GM08714 (cell line): Measurements from ENCODE around the gene BPIFB2.

Experiments used
- H3K4me3 ChIP-seq: fragments of 200-500 bp; sonication (Bioruptor generic); 2 replicates; pipeline ENCODE4 v1.5.1; 2014; ENCODE audit warnings: mild to moderate bottlenecking, low read length, inconsistent platforms
- ZNF274 ChIP-seq: IDR thresholded peaks from 2 replicates; pipeline ENCODE4 v1.6.1; 2012; ENCODE audit warnings: mild to moderate bottlenecking, low read depth, low read length

The BPIFB2 gene

DNA sequence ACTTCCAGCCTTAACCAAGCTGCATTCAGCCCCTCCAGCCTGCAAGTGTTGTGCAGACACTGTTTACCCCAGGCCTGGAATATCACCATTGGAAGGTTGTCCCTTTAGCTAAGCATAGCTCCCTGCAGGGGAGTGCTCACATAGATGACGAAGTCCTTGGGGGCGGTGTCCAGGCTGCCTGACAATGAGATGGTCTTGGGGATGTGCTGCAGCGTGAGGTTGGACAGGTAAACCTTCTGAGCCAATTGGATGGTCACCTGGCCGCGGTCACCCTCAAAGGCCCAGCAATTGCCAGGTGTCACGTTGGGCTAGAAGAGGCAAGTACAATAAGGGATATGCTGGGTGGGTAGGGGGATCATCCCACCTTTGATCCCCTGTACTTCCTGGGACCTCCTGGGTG lies 21.9 kb upstream of the BPIFB2 start:
- no peak overlapping the region for H3K4me3 ChIP-seq
- no peak for TF ChIP-seq ZNF274

DNA sequence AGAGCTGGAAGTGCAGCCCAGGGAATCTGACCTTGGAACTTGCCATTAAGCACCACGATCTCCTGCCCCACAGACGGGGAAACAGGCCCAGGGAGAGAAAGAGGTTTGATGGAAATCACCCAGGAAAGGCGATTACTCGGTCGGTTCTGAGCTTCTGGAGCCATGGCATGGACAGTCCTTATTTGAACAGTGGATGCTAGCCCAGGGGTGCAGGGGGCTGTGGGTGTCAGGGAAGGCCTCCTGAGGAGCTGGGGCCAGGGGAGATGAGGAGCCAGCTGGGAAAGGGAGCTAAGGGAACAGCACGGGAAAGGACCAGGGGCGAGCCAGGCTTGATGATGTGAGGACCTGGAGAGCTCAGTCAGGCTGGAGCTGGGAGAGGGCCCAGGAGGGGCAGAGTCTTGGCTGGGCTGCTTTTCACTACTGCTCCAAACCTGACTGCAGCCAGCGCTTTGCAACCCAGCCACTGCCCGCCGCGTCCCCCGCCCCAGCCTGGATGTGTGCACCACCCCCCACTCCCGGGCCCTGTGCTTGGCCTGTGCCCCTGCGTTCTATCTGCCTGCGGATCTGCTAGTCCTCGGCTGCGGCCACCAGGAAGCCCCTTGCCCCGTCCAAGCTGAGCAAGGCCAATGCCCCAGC lies 21.1 kb upstream of the BPIFB2 start:
- no peak for TF ChIP-seq ZNF274
- H3K4me3 ChIP-seq: no peak overlapping the region

DNA sequence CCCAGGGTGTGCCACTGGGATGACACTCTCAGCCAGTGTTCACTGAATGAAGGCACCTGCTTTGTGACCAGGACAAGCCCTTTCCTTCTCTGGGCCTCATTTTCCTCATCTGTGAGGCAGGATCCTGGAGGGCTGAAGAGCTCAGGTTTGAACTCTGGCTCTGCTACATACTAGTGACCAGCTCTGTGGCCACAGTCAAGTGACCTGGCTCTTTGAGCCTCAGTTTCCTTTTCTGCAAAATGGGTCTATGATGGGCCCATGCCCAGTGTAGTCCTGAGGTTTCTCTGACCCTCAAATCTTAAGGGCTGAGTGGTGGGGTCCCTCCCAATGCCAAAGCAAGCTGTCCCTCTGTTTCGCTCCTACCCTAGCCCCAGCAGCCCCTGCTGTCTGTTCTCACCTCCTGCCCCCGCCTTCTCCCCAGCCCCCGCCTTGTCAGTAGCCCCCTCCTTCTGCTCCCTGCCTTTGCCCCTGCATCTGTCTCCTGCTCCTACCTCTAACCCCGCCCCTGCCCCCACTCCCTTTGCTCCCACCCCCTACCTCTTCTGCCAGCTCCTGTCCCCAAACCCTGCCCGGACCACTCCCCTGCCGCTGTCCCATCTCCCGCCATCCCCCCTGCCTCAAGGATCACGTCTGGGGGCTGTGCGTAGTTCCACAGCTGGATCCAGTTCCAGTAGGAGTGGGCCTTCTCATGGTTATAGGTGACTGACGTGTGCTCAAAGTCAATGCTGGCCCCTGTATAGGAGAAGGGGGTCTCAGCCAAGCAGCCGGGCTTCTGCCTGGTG lies 20.3 kb upstream of the BPIFB2 start:
- TF ChIP-seq ZNF274: no peak

DNA sequence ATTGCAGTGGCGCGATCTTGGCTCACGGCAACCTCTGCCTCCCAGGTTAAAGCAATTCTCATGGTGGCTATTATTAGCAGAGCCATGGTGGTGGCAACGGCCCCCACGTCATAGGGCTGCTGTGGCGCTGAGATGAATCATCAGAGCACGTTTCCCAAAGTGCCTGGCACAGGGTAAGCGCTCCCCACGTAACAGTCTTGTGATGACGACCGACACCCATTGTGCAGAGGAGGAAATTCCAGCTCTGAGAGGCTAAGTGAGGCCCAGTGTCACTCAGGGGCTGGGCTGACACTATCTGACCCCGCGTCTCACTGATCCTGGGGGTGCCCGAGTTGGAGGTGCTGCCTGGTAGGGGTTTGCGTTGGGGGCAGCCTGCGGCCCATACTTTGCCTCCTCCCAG lies 19.5 kb upstream of the BPIFB2 start:
- no peak for TF ChIP-seq ZNF274
- no peak overlapping the region for H3K4me3 ChIP-seq

More for the DNA sequence above, 20.3 kb upstream of the BPIFB2 start:
- no peak overlapping the region for H3K4me3 ChIP-seq

DNA sequence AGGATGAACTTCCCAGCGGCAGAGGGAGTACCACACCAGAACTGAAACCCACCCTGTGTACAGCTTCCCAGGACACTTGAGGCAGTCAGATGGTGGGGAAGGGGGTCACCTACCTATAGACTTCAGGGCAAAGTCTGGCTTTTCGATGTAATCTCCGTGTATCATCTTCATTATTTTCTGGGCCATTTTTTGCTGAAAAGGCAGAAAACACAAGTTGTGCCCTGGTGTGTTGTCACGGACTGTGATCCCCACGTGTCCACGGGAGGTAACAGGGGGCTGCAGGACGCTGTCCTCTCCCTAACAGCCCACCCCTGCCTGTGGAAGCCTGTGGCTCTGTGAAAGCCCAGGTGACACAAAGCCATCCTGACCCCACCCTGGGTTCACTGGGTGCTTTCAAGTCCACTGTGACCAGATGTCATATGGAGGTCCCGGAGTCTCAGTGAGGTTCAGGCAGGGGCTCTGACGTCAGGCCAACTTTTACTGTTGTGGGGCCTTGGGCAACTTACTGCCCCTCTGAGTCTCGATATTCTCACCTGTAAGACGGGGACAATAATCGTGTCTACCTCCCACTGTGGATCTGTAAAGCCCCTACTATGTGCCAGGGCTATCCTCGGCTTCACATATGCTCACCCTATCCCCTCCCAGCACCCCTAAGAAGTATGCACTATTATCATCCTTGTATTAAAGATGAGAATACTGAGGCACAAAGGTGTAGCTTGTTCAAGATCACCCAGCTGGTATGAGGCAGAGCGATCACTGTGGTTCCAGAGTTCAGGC lies 17.8 kb upstream of the BPIFB2 start:
- TF ChIP-seq ZNF274: no peak
- no peak overlapping the region for H3K4me3 ChIP-seq

DNA sequence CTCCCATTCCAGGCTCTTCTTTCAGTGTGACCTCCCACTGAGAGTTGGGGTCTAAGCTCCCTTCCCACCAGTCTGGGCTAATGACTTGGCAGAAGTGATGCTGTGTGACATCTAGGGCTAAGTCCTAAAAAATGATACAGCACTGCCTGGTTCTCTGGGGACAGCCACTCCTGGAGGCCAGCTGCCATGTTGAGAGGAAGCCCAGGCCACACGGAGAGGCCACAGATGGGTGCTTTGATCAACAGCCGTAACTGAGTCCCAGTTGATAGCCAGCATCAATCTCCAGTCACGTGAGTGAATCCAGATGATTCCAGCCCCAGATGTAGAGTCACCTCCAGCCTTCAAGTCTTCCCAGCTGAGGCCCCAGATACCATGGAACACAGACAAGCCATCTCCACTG lies 17.1 kb upstream of the BPIFB2 start:
- no peak for TF ChIP-seq ZNF274
- no peak overlapping the region for H3K4me3 ChIP-seq

DNA sequence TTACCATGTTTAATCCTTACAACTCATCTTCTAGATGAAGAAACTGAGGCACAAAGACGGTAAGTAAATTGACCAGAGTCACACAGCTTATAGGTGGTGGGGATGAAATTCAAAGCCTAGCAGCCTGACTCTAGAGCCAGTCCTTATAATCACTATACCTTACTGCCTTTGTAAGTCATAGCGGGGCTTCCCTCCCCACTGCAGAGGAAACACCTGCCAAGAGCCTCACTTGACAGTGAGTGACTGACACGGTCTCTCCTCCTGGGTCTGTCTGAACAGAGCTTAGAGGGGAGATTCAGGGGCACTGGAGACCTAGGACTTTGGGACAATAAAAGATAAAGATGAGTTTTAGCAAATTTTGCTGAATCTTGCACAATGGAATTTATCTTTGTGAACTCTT lies 16.1 kb upstream of the BPIFB2 start:
- no peak for TF ChIP-seq ZNF274
- no peak overlapping the region for H3K4me3 ChIP-seq

DNA sequence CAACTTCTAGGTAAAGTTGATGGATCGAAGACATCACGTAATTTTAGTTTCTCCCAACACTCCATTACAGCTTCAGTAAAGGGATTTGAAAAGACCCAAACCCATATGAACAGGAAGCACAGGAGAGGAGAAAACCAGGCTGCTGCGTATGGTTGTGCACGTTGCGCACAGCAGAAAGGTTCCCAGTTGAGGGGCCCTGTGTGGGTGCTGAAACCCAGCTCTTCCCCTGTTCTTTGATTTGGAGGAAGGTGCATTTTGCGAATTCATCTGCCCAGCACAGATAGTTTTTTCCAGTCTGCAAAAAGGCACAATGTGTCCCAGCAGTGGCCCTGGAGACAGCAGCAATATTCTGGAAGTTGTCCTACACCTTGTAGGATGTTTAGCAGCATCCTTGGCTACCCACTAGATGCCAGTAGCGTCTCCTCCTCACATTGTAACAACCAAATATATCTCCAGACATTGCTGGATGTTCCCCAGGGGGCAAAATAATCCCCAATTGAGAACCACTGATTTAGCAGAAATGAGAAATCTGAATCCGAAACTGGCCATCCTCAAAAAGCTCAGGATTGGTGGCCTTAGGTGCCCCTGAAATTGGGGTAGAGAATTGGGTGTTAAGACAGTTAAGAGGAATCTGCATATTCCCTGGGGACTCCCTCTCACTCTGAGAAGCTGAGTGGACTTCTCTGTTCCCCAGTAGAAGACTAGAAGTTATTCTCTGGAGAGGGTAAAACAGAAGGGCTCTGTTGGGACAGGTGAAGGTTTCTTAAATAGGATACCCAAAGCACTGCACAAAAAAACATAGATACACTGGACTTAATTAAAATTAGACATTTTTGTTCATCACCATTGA lies 15.5 kb upstream of the BPIFB2 start:
- H3K4me3 ChIP-seq: no peak overlapping the region
- no peak for TF ChIP-seq ZNF274

DNA sequence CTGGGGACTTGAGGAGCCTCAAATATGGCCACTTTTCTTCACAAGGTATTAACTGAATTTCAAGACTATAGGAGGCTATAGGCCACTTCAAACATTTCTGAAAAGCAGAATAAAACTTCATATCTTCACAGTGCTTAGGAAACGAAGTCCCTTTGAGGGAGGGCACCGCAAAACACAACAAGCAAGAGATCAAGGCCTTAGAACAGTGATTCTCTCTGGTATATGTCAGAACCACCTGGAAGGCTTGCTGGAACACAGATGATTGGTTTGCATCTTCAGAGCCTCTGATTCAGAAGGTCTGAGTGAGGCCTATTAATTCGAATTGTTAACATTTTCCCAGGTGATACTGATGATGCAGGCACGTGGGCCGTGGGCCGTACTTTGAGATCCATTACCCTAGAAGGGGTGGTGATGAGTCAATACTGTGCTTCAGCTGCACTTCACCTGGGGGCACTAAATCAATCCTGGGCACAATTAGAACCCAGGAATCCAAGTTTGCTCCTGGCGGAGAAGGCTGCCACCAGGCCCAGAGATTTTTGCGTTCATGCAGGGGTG lies 13.9 kb upstream of the BPIFB2 start:
- no peak overlapping the region for H3K4me3 ChIP-seq
- TF ChIP-seq ZNF274: no peak

DNA sequence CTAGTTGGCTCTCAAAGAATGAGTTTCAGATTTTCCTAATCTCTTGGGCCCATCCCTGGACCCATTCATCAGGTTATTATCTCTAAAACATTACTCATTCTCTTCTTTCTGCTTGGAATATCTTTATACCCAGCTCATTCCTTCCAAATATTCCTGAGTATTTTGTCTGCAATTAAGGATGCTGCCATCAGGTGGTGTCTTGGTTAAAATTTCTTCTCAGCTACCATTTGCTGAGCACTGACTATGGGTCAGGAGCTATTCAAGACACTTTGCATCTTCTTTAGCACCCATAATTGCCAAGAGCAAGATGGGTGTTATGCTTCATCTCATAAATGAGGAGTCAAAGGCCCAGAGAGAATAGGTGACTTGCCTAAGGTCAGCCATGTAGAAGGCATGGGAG lies 11.7 kb upstream of the BPIFB2 start:
- no peak for TF ChIP-seq ZNF274
- H3K4me3 ChIP-seq: no peak overlapping the region

DNA sequence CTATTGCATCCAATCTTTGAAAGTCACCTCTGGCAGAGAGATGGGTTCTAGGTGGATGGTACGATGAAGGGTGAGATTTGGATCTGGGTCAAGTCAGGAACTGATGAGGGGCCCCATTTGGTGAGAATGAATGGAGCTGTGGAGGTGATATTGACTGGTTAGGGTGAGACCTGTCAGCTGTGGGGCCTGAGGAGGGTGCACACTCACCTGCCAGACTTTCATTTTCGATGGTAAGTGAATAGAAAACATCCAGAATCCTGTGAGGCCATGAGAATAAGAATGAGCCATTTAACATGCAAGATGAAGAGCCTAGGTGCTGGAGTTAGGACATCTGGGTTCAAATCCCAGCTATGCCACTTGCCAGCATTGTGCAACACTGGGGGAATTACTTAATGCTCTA lies 10.1 kb upstream of the BPIFB2 start:
- no peak overlapping the region for H3K4me3 ChIP-seq
- no peak for TF ChIP-seq ZNF274

DNA sequence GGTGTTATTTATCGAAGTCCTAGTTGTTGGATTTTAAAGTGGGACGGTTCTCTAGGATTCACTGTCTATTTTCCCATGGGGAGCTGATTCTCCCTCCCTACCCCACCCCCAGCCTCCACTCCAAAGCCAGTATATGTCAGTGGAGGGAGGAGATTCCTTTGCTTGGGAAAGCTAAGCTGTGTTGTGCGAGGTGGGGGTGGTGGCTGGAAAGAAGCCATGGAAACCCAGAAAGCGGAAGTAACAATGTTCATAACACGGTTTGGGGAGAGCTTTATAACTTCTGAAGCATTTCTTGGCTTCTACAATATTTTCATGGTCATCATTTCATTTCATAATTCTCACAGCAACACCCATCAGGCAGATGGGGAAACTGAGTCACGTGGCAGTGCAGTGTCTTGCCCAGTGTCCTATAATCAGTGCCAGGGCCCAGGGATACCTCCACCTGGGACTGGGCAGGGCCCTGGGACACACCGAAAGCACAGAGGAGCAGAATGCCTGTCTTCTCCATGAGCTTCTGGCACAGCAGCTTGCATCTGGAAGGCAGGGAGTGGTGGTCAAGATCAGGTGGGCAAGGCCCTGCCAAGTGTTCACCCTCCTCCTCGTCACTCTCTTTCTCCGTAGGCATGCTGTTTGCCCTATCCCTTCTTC lies 7.8 kb upstream of the BPIFB2 start:
- TF ChIP-seq ZNF274: no peak
- H3K4me3 ChIP-seq: no peak overlapping the region

DNA sequence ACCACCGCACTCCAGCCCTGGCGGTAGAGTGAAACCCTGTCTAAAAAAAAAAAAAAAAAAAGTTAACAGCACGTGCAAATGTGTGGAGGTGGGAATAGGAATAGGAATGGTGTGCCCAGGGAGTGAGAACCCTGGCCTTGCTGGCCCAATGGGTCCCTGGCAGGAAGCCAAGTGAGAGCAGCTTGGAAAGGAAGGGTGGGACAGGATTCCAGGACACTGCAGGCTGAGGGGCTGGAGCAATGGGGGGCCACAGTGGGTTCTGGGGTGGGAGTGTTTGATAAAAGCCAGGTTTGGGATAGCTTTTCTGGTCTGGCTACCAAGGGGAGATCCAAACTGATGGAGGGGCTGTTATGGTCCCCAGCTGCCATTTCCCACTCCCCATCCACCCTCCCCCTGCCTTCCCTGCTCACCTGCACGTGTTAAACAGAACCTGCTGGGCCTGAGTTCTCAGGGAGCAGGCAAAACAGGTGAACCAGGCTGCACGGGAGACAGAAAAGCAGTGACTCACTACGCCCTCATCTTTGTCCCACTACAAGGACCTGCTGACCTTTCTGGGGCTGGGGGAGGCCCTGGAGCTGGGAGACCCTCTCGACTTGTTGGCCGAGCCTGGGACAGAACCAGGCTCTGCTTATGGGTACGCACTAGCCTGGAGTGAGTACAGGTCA lies 6.6 kb upstream of the BPIFB2 start:
- TF ChIP-seq ZNF274: no peak
- H3K4me3 ChIP-seq: no peak overlapping the region
